ENCODE results near the gene SLC12A6.
"Not testable (repeated sequence)": the region's sequence is repeated elsewhere in the genome, so short reads cannot be mapped to it uniquely, and the experiment has no call there.

The SLC12A6 gene

DNA sequence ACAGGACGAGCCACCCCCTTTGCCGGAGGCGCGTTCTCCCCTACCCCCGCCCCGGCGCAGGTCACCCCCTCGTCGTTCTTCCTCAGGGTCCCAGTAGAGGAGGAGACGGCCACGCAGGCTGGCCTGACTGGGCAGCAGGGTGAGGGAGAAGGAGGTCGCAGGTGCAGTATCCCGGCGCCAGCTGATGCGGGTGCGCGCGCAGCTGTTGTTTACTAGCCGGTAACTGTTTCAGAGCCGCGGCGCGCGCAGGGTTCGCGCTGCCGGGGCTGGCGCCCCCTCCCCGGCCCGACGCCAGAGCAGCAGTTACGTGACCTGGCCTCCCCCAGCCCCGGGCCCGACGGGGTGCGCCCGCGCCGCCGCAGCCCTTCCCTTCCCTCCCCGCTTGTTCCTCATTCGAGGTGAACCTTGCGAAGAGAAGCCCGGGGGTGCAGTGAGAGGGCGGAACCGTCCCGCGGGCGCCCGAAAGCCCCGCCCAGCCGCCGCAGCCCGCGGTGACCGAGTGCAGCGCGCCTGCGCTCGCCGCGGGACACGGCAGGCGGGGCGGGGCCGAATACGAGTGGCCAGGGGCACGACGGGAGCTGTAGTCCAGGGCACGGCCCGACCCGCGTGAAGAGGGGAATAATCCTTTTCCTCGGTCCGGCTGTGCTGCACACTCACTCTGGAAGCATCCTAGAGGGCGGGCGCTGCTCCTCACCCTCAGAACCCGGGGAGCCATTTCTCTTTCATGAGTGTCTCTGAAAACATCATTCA, at the start of gene SLC12A6:
Gene SLC12A6 (minus strand): TSS at position 225 of the 750 bp plus-strand sequence. CDS start 1,101 bp downstream, outside the sequence.
- DNase-seq: peak; percentile 92 to 94

DNA sequence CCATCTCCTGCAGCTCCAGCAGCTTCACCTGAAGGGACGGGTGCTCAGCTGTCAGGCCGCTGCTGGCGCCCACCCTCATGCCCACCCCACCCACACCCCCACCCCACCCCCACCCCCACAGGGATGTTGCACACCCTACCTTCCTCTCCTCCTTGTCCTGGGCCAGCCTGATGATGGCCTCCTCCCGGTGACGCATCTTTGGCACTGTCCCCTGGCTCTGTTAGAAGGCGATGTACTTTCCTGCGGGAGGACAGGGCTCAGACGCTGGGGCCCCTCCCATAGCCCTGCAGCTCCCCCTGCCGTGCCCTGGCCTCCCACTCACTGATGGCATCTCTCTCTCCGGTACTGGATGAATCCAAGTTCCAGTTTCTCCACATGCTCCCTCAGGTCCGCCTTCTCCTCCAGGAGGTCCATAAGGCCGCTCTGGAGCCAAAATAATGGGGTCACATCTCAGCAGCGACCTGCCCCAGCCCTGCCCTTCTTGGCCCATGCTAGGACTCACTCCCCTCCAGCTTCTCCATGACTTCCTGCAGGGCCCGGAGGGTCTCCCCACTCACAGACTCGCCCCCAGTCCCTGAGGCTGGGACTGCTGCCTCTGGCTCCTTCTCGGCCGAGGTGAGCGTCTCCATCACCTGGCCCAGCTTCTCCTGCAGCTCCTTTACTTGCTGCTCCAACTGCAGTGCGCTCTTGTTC, 44.4 kb upstream of the SLC12A6 start:
- not testable (repeated sequence) for DNase-seq

DNA sequence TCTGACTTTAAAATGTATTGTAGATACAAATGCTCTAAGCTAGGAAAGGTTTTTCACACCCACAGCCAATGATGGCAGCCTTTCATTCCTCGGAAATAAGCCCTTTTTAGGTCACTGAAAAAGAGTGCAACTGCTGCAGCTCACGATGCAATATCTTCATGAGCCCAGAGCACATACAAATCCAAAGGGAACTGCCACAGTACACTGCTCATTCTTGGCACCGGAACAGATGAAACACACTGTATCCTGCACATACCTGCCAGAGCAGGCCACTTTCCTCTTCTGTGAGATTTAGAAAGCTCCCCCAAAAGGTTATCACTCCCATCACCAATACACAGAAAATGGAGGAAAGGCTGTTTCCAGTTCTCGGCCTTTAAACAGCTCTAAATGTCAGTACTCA, 42.9 kb upstream of the SLC12A6 start:
- DNase-seq: not testable (repeated sequence)

- no peak for DNase-seq
Observed at GRCh38 chr15:34376856-34377255, 39.3 kb upstream of the SLC12A6 start.

GRCh38 chr15:34375541-34375940, 38.0 kb upstream of the SLC12A6 start:
- DNase-seq: not testable (repeated sequence)

DNA sequence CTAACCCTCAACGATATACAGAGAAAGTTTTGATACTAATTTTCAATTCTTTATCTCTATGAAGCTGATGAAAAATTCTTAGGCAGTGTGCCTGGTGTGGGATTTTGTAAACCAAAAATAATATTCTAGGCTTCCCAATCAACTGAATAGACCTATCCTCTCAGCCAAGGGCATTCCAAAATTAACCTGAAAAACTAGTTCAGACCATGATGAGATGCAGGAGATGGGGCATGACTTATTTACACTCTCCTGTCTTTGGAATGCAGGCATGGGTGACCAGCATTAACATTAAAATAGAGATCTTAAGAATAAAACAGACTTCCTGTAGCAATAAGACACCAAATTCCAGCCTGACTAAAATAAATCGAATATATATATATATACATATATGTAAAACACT, 37.2 kb upstream of the SLC12A6 start:
- DNase-seq: no peak

GRCh38 chr15:34373951-34374350, 36.4 kb upstream of the SLC12A6 start:
- no peak for DNase-seq

DNA sequence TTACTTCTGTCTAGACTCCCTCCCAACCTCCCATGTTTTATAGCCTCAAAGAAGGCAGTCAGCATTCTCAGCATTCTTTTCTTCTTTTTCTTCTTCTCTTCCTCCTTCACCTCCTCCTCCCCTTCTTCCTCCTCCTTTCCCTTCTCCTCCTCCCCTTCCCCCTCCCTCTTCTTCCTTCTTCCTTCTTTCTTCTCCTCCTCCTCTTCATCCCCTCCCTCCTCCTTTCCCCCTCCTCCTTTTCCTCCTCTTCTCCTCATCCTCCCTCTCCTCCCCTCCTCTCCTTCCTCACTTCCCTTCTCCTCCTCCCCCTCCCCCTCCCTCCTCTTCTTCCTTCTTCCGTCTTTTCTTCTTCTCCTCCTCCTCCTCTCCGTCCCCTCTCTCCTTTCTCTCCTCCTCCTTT, 33.1 kb upstream of the SLC12A6 start:
- DNase-seq: no peak

- no peak for DNase-seq
Observed at GRCh38 chr15:34370129-34370528, 32.5 kb upstream of the SLC12A6 start.

DNA sequence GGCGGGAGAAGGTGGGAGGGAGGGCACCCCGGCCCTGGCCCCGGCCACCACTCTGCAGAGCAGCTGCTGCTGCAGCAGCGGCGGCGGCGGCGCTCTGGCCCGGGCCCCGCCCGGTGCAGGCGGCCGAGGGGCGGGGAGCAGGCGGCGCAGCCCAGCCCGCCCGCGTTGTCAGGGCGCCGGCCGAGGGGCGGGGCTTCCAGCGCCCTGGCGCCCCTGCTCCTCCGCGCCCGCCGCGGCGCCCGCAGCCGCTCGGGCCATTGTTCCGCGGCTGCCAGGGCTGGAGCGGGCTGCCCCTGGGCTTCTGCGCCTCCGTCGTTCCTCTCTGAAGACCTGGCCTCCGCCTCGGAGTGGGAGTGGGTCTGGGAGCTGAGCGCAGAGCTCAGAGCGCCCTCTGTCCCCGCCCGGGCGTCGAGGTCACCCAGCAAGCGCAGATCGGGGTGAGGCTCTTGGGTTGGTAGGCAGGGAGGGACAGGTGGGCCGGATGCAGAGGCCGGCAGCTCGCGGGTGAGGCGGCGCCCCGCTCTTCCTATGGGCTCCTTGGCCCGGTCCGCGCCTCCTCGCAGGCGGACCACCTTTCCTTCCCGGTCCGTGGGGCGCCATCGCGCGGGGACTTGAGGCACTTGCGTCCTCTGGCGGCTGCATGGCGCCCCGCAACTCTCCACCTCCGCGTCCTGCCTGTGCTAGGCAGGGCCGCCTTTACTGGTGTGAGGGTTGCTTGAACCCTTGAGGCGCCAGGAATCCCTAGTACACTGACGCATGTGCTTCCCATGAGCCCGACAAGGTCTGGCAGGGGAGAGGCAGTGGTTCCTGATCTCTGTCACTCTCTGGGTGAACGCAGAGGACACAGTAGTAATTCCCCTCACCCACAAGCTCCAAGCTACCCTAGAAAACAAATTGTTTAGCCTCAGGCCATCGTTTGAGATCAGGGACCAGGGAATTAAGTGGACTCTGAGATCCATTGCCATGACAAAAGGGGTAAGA, 29.8 kb upstream of the SLC12A6 start, which contains the start of gene LPCAT4:
Gene LPCAT4 (minus strand): TSS at position 96 of the 981 bp plus-strand sequence. CDS start 96 bp downstream, outside the sequence.
- peak; percentile 91 for DNase-seq

DNA sequence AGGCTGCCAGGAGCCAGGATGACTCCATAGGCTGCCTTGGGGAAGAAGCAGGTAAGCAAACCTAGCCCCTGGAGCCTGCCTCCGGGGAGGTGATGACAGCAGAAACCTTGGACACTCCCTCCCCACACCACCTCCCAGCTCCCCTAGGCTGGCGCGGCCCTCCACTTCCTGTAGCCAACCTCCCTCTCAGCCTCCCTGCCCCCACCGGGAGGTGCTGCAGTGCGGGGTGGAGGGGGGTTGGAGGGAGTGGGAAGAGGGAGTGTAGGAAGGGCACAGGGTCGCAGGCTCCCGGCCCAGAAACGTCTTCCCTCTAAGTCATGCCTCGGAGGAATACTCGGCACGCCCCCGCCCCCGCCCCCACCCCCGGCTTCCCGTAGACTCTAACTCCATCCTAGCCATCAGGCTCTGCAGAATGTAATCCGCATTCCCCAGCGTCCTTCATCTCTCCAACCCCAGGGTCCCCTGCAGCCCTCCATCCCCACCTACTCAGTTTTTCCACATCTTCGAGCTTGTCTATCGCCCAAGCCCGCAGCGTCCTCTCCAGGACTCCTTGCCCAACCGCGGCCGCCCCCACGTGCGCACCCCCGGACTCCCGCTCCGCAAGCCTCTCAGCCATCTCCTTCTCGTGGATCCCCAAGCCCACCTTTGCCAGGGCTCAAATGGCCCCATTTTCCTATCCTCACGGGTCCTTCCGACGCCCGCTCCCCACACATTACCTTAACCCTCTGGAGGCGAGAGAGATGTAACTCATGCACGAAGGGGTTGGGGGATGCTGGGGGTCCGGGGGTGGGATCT, 28.9 kb upstream of the SLC12A6 start:
- peak; percentile 20 to 47 for DNase-seq

- DNase-seq: no peak
Observed at GRCh38 chr15:34365836-34366235, 28.3 kb upstream of the SLC12A6 start.

DNA sequence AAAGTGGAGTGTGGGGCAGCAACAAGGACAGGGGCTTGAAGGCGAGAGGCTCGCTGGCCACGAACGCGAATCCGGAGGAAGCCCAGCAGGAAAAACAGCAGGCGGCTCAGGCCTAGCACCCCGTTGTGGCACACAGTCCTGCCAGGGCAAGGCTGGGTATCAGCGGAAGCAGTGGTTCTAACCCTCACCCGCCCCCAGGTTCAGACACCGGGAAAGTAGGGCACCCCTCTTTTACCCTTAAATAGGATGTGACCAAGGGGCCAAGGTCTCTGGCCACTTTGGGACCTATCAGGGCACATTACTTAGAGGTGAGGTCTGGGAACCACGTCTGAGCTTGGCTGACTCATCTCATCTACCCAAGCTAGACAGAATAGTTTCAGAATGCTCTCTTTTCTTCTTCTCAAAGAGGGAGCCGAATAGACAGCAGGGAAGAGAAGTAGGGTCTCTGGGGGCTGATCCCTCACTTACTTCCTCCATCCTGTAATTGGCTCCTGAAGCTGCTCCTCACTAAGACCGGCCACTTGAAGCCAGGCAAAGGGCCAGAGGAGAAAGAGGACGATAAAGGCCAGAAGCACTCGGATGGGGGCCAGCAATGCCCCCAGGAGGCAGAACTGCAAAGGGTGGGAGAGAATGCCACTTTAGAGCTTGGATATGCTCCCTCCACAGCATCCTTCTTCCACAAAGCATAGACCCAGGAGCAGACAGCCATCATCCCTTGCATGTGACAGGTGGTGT, 27.7 kb upstream of the SLC12A6 start:
- no peak for DNase-seq

DNA sequence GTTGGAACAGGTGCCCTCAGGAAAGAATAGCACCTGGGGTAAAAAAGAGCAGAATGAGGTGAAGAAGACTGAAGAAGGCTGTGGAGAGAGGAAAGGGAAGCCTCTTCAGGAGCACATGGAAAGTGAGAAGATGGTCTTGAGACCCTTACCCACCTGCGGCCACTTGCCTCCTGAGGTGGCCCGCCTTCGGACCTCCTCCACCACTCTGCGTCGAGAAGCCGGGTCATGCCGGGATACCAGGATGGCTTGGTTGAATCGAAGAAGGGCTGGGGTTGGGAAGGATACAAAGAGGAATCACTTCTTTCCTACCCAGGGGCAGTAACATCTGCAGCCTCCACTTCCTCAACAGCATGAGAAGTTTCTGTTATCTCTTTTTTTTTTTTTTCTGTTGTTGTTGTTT, 26.5 kb upstream of the SLC12A6 start:
- DNase-seq: no peak

DNA sequence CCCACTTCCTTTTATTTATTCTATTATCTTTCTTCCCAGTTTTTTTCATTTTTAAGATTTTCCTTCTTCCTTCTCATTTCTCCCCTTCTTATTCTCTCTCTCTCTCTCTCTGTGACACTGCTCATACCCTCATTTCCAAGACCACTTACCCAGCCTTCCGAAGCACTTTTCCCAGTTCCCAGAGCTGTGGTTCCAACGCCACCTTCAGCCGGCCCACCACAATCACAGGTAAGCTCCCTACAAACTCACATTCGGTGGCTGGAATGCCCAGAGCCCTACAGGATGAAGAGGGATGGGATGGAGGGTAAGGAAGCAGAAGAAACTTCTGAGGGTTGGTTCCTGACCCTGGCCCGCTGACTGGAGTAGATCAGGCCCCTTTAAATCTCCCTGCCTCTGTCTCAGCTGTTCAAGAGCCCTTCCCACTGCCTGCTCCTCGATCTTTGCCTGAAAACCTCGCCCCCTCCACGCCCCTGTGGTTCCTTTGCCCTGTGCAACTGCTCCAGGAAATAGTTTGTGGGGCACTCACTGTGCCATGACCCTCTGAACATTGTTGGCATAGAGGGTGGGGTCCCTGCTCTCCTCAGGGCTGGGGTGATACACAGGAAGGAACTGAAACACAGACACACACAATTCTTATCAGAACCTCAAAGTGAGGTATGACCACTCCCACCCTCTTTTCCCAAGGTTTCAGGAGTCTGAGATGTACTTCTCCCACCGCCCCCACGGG, 24.6 kb upstream of the SLC12A6 start:
- DNase-seq: no peak

- no peak for DNase-seq
Observed at GRCh38 chr15:34361278-34361677, 23.7 kb upstream of the SLC12A6 start.

DNA sequence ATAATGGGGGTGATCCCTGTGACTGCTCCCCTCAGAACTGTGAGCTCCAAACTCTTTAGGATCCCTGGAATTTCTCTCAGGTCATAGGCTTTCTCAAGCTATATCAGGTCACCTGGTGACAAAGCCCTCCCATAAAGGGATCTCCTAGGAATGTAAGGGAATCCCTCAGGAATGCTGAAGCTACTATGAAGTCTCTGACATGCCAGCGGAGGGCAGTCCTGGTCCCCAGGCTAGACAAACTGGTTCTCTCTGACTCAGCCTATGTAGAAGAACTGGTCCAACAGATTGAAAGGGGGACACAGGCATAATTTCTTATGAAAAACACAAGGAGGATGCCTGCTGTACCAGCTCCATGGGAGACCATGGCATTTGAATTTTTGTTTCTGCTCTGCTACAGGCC, 22.7 kb upstream of the SLC12A6 start:
- DNase-seq: no peak

DNA sequence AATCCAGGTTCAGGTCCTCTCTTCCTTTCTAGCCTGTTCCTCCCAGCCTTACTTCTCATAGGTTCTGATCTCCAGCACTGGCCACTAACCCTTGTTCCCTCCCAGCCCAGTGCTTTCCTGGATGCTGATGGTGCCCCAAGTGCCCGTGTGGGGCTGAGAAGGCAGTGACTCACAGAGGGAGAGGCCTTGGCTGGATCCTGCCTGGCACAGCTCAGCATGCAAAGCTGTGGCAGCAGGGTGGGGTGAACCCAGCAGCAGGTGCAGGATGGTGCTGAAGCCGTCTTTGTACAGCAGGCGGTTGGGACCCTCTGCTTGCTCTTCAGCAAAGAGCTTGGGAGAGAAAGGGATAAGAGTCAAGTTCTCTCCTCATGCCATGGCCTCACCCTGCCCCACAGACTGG, 21.8 kb upstream of the SLC12A6 start:
- DNase-seq: no peak

DNA sequence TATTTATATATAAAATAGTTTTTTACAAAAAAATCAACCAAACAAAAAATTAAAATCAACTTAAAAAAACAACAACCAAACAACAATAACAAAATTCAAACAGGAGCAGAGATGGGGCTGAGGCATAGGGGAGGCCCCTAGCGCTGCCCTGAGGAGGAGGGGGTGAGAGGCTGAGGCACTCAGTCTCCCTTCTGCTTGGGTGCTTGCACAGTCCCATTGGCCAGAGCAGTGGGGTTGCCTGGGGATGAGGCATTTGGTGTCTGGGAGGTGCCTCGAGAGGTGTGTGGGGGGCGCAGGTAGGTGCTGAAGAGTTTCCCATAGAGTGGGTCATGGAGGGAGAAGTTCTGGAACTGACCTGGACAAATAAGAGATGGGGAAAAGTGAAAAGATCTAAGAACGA, 21.4 kb upstream of the SLC12A6 start:
- no peak for DNase-seq

DNA sequence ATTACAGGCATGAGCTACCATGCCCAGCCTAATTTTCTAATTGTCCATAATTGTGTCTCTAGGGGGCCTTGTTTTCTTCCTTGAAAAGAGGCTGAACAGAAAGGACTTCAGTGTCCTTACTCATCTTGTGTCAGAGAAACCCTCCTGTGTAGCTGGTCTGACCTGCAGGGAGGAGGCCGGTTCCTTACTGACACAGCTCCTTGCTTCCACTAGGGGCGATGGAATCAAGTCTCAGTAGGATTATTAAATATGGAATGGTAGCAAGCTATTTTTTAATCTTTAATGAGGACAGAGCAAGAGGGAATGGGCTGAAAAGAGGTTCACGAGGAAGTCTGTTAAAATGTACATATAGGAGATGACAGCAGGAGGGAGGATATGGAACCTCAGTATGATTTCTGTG, 20.8 kb upstream of the SLC12A6 start:
- no peak for DNase-seq

DNA sequence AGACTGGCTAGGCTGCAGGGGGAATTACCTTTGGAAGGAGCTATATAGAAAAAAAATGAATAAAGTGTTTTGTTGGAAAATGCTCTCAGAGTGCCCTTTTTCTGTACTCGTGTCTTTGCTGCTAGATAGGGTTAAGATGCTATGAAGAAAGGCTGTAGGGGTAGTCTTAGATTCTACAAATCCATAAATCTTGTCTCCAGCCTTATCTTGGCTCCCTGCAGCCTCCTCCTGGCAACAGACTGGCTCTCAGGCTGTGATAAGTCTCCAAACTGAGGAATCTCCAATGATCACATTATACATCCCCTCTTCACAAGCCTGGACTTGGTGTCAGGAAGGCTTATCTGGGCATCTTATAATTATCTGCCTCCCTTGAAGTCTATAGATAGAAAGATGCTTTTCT, 20.1 kb upstream of the SLC12A6 start:
- no peak for DNase-seq

Measured in CD4-positive, alpha-beta T cell treated with Interleukin-1 beta for 1 hour (primary cell).